HepG2 (cell line): Measurements from ENCODE around the gene FAM50A. TPM values are rescaled to one million over a fixed set of nuclear protein-coding genes. Genes with fewer than 3 reads are reported as not detected.
A peak's percentile ranks its signal among the peaks of the same experiment; 100 is the strongest.

Source experiments
- CENPT ChIP-seq: sonication (generic); formaldehyde crosslinking; IDR thresholded peaks from 2 replicates; pipeline ENCODE4 v1.8.0; 2022; ENCODE audit warnings: low read depth, mild to moderate bottlenecking, moderate library complexity, missing genetic modification reagents
- FOXA3 ChIP-seq: IDR thresholded peaks from 2 replicates; pipeline ENCODE4 v1.6.1; 2016; ENCODE audit warnings: missing genetic modification reagents, missing compliant biosample characterization
- FOXP4 ChIP-seq: sonication (generic); formaldehyde crosslinking; IDR thresholded peaks from 2 replicates; pipeline ENCODE4 v1.4.0; 2020; ENCODE audit warnings: missing genetic modification reagents
- GMEB2 ChIP-seq: IDR thresholded peaks from 2 replicates; pipeline ENCODE4 v1.6.1; 2016; ENCODE audit warnings: missing biosample characterization, missing genetic modification reagents, low read depth
- HIVEP1 ChIP-seq: sonication (generic); formaldehyde crosslinking; IDR thresholded peaks from 2 replicates; pipeline ENCODE4 v1.4.0; 2020; ENCODE audit warnings: mild to moderate bottlenecking, missing genetic modification reagents
- IRF9 ChIP-seq: sonication (generic); formaldehyde crosslinking; IDR thresholded peaks from 2 replicates; pipeline ENCODE4 v1.8.0; 2022; ENCODE audit warnings: missing genetic modification reagents, mild to moderate bottlenecking, borderline replicate concordance
- KLF9 ChIP-seq: IDR thresholded peaks from 2 replicates; pipeline ENCODE4 v1.6.1; 2016; ENCODE audit warnings: low read depth
- LBX2 ChIP-seq: sonication (generic); formaldehyde crosslinking; IDR thresholded peaks from 2 replicates; pipeline ENCODE4 v1.5.0; 2020; ENCODE audit warnings: missing genetic modification reagents, mild to moderate bottlenecking, borderline replicate concordance
- NFE2L1 ChIP-seq: sonication (generic); formaldehyde crosslinking; IDR thresholded peaks from 2 replicates; pipeline ENCODE4 v1.4.0; 2020; ENCODE audit warnings: missing genetic modification reagents, mild to moderate bottlenecking, borderline replicate concordance
- PHF8 ChIP-seq: sonication (generic); formaldehyde crosslinking; IDR thresholded peaks from 2 replicates; pipeline ENCODE4 v1.5.0; 2020; ENCODE audit warnings: missing genetic modification reagents
- PRPF4 ChIP-seq: fragments of 200-400 bp; formaldehyde crosslinking; IDR thresholded peaks from 2 replicates; pipeline ENCODE4 v1.6.1; 2016; ENCODE audit warnings: low read length, low read depth; ENCODE audit not compliant: poor library complexity, severe bottlenecking
- REPIN1 ChIP-seq: sonication (generic); formaldehyde crosslinking; IDR thresholded peaks from 2 replicates; pipeline ENCODE4 v1.8.0; 2022; ENCODE audit warnings: missing genetic modification reagents, low read depth, mild to moderate bottlenecking, borderline replicate concordance
- ZGPAT ChIP-seq: IDR thresholded peaks from 2 replicates; pipeline ENCODE4 v1.6.1; 2016; ENCODE audit warnings: mild to moderate bottlenecking
- ZMYM2 ChIP-seq: sonication (generic); formaldehyde crosslinking; IDR thresholded peaks from 2 replicates; pipeline ENCODE4 v1.8.0; 2022; ENCODE audit warnings: mild to moderate bottlenecking, missing genetic modification reagents
- ZNF17 ChIP-seq: sonication (generic); formaldehyde crosslinking; IDR thresholded peaks from 2 replicates; pipeline ENCODE4 v1.5.0; 2020; ENCODE audit warnings: mild to moderate bottlenecking, missing genetic modification reagents
- ZNF441 ChIP-seq: sonication (generic); formaldehyde crosslinking; IDR thresholded peaks from 2 replicates; pipeline ENCODE4 v1.7.0; 2021; ENCODE audit warnings: missing genetic modification reagents, borderline replicate concordance
- ZNF580 ChIP-seq: IDR thresholded peaks from 2 replicates; pipeline ENCODE4 v1.6.1; 2016; ENCODE audit warnings: low read depth, borderline replicate concordance
- ZNF710 ChIP-seq: sonication (generic); formaldehyde crosslinking; IDR thresholded peaks from 2 replicates; pipeline ENCODE4 v1.5.0; 2020; ENCODE audit warnings: mild to moderate bottlenecking, missing genetic modification reagents, borderline replicate concordance
- ZNF749 ChIP-seq: sonication (generic); formaldehyde crosslinking; IDR thresholded peaks from 2 replicates; pipeline ENCODE4 v1.8.0; 2022; ENCODE audit warnings: mild to moderate bottlenecking, missing genetic modification reagents, moderate library complexity, borderline replicate concordance
- ZNF816 ChIP-seq: sonication (generic); formaldehyde crosslinking; IDR thresholded peaks from 2 replicates; pipeline ENCODE4 v1.8.0; 2022; ENCODE audit warnings: missing genetic modification reagents, mild to moderate bottlenecking, borderline replicate concordance
- polyA plus RNA-seq, 8 experiments: library from polyadenylated mRNA; depleted of rRNA in 3 of 8; stranded (reverse) in 7 of 8; unstranded in 1 of 8; fragments of >200 nt; fragmentation: Illumina TruSeq in 4 of 8; extraction: Trizol in 4 of 8; gene quantifications; 2 replicates each; pipeline versions ENCODE4 v1.2.1 to v1.2.3, GENCODE V29; 2011 to 2016; ENCODE audit warnings: low read depth in 4 of 8, missing spikeins in 1 of 8, mixed read lengths in 1 of 8; ENCODE audit not compliant: insufficient read depth in 1 of 8
- total RNA-seq, 5 experiments: library from RNA; depleted of rRNA; stranded (reverse); fragments of >200 nt; fragmentation: Illumina TruSeq; extraction: Trizol; gene quantifications; 2 replicates each; pipeline ENCODE4 v1.2.3, GENCODE V29; 2016; ENCODE audit warnings: low read depth in 1 of 5

The FAM50A gene
- total and polyA plus RNA-seq, 2 of the 13 experiments (the other 11 are each of a cell fraction or from before 2014, with no cell fraction given), result 30.7 to 40.7 TPM

- TF ChIP-seq FOXP4 (CRISPR knock-in tag), result no peak
- peak; percentile 58; the same call in 1 of the 2 replicates for TF ChIP-seq PHF8 (CRISPR knock-in tag)
- no peak for TF ChIP-seq HIVEP1 (CRISPR knock-in tag)
- 0 out of 2 replicates have a peak, but pooled peaks have one; percentile 33 for TF ChIP-seq ZNF441 (CRISPR knock-in tag)
- no peak for TF ChIP-seq NFE2L1 (CRISPR knock-in tag)
- no peak for TF ChIP-seq ZNF816 (CRISPR knock-in tag)
- TF ChIP-seq ZNF17 (CRISPR knock-in tag), result no peak
- no peak for TF ChIP-seq REPIN1 (CRISPR knock-in tag)
- TF ChIP-seq GMEB2, result no peak
- TF ChIP-seq ZGPAT (CRISPR knock-in tag), result 0 out of 2 replicates have a peak, but pooled peaks have one; percentile 23
- TF ChIP-seq ZMYM2 (CRISPR knock-in tag), result no peak
- no peak for TF ChIP-seq CENPT (CRISPR knock-in tag)
- no peak for TF ChIP-seq KLF9
- no peak for TF ChIP-seq ZNF580 (CRISPR knock-in tag)
- TF ChIP-seq LBX2 (CRISPR knock-in tag), result no peak
- no peak for TF ChIP-seq PRPF4
- TF ChIP-seq ZNF749, result no peak
- TF ChIP-seq ZNF710, result no peak
- TF ChIP-seq IRF9 (CRISPR knock-in tag), result no peak
- TF ChIP-seq FOXA3, result no peak
Observed at GRCh38 chrX:154443992-154444754, at the start of gene FAM50A (continued).
